GM12892 (cell line): ENCODE results near the gene PQBP1.

Source experiments
- POLR2A ChIP-seq: IDR thresholded peaks from 2 replicates; pipeline ENCODE4 v1.6.1; 2011; ENCODE audit warnings: low read depth, low read length, control low read depth
- TAF1 ChIP-seq: IDR thresholded peaks from 2 replicates; pipeline ENCODE4 v1.6.1; 2011; ENCODE audit warnings: low read depth, mild to moderate bottlenecking, control low read depth, low read length, borderline replicate concordance

- TF ChIP-seq POLR2A = peak; percentile 71
- 0 out of 2 replicates have a peak, but pooled peaks have one; percentile 6 for TF ChIP-seq TAF1
Measured at GRCh38 chrX:48911412-48912182, 13.9 kb downstream of the PQBP1 start, which contains the start of gene SLC35A2.
